Measurements from ENCODE around the gene CBLB.

DNA sequence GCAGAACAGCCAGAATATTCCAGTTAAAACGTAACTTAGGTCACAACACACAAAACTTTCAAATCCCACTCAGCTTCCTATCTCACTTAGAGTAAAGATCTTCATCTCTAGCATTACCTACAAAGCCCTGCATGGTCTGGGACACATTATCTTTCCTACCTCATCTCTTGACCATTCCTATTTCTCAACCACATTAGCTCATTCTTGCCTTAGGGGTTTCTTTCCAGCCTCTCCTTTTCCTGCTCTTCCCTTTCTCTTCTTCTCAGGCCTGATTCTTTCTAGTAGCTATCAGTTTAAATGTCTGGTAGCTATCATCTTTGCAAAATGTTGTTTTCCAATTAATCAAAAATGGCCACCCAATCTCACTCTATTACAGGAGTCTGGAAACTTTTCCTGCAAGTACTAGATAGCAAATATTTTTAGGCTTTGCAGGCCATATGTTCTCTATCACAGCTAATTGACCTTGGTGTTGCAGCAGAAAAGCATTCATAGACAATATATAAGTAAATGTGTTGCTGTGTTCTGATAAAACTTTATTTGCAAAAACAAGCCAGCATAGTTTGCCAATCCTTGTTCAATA, 15.1 kb upstream of the CBLB start:
- TF ChIP-seq CTCF (IDR thresholded peaks at IDR 0.05) (no peak), POLR2AphosphoS5 (IDR thresholded peaks at IDR 0.05; ENCODE audit: low read depth, low read length) (no peak), TCF7L2 (IDR thresholded peaks at IDR 0.05; ENCODE audit: low read depth, low read length) (no peak), SIN3A (IDR thresholded peaks at IDR 0.05; ENCODE audit: borderline replicate concordance, insufficient read depth, low read depth, low read length) (no peak)
- TF ChIP-seq, protein P1, sequence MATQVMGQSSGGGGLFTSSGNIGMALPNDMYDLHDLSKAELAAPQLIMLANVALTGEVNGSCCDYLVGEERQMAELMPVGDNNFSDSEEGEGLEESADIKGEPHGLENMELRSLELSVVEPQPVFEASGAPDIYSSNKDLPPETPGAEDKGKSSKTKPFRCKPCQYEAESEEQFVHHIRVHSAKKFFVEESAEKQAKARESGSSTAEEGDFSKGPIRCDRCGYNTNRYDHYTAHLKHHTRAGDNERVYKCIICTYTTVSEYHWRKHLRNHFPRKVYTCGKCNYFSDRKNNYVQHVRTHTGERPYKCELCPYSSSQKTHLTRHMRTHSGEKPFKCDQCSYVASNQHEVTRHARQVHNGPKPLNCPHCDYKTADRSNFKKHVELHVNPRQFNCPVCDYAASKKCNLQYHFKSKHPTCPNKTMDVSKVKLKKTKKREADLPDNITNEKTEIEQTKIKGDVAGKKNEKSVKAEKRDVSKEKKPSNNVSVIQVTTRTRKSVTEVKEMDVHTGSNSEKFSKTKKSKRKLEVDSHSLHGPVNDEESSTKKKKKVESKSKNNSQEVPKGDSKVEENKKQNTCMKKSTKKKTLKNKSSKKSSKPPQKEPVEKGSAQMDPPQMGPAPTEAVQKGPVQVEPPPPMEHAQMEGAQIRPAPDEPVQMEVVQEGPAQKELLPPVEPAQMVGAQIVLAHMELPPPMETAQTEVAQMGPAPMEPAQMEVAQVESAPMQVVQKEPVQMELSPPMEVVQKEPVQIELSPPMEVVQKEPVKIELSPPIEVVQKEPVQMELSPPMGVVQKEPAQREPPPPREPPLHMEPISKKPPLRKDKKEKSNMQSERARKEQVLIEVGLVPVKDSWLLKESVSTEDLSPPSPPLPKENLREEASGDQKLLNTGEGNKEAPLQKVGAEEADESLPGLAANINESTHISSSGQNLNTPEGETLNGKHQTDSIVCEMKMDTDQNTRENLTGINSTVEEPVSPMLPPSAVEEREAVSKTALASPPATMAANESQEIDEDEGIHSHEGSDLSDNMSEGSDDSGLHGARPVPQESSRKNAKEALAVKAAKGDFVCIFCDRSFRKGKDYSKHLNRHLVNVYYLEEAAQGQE (IDR thresholded peaks at IDR 0.05; ENCODE audit: insufficient read depth in 1 of 2, low read depth in 2 of 2, low read length in 1 of 2) = no peak
